COLO829 (cell line): ENCODE measurements around the gene DCAF7.

ENCODE experiments used
- DNase-seq: peaks from one replicate; pipeline ENCODE4 v3.0.0; 2012; ENCODE audit warnings: low spot score

Gene DCAF7

GRCh38 chr17:63629627-63630026, 79.3 kb downstream of the DCAF7 start:
- DNase-seq = no peak

- DNase-seq = no peak
These were observed 80.8 kb downstream of the DCAF7 start for GRCh38 chr17:63631062-63631461.

GRCh38 chr17:63631626-63632025, 81.3 kb downstream of the DCAF7 start:
- DNase-seq = no peak

- DNase-seq = no peak
These were observed 83.5 kb downstream of the DCAF7 start for GRCh38 chr17:63633742-63634141.

- no peak for DNase-seq
These were observed 83.9 kb downstream of the DCAF7 start for GRCh38 chr17:63634163-63634562.

GRCh38 chr17:63634816-63635215, 84.5 kb downstream of the DCAF7 start:
- no peak for DNase-seq

GRCh38 chr17:63635290-63635689, 85.0 kb downstream of the DCAF7 start:
- DNase-seq = no peak

GRCh38 chr17:63635787-63636186, 85.5 kb downstream of the DCAF7 start:
- DNase-seq = no peak

- DNase-seq = no peak
These were observed 88.8 kb downstream of the DCAF7 start for GRCh38 chr17:63639125-63639524.

- no peak for DNase-seq
These were observed 89.8 kb downstream of the DCAF7 start for GRCh38 chr17:63640038-63640437.

GRCh38 chr17:63641692-63642448, 91.6 kb downstream of the DCAF7 start:
- no peak for DNase-seq
